Thyroid gland (tissue), 4 donors: ENCODE results near the gene NFYC.

ENCODE experiments used
- POLR2A ChIP-seq, 2 donors: fragments of 450-650 bp; IDR thresholded peaks; one replicate each; pipeline ENCODE4 v1.6.1; 2017; ENCODE audit warnings: antibody characterized with exemption in 2 of 2, mild to moderate bottlenecking in 2 of 2, moderate library complexity in 1 of 2
- TF ChIP-seq, protein P1 (sequence below), 6 experiments: fragments of 200-600 bp in 3 of 6; fragments of 450-650 bp in 3 of 6; sonication (generic) in 3 of 6; IDR thresholded peaks; one replicate each; pipeline ENCODE4 v1.5.1; 2016 to 2019; ENCODE audit warnings: antibody characterized with exemption in 6 of 6, mild to moderate bottlenecking in 2 of 6, inconsistent platforms in 1 of 6, moderate library complexity in 1 of 6

DNA sequence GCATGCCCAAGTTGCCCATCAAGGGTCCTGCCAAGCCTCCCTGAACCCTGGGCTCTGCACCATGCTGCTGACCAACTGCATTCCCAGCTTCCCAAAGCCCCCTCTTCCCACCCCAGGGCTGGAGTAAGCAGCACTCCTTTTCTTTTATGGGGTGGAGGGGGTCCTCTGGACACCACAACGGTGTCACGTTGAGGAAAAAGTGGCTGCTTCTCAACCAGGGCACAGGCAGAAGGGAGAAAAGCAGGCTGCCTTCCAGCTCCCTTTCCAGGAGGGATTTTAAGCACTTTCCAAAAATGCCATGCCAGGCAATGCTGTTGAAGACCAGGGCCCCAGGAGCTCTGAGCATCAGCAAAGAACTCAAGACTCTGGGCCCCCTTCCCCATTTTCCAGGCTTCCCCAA, 26.7 kb upstream of the NFYC start:
- TF ChIP-seq, protein P1, sequence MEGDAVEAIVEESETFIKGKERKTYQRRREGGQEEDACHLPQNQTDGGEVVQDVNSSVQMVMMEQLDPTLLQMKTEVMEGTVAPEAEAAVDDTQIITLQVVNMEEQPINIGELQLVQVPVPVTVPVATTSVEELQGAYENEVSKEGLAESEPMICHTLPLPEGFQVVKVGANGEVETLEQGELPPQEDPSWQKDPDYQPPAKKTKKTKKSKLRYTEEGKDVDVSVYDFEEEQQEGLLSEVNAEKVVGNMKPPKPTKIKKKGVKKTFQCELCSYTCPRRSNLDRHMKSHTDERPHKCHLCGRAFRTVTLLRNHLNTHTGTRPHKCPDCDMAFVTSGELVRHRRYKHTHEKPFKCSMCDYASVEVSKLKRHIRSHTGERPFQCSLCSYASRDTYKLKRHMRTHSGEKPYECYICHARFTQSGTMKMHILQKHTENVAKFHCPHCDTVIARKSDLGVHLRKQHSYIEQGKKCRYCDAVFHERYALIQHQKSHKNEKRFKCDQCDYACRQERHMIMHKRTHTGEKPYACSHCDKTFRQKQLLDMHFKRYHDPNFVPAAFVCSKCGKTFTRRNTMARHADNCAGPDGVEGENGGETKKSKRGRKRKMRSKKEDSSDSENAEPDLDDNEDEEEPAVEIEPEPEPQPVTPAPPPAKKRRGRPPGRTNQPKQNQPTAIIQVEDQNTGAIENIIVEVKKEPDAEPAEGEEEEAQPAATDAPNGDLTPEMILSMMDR (IDR thresholded peaks at IDR 0.05) = no peak
- TF ChIP-seq POLR2A (IDR thresholded peaks at IDR 0.05) = no peak
